GM19328 (cell line): ENCODE data around the gene TRAPPC10.
"Not testable (repeated sequence)": the region's sequence is repeated elsewhere in the genome, so short reads cannot be mapped to it uniquely, and the experiment has no call there.

ENCODE experiments used
- ATAC-seq: cut with Tn5 transposase; IDR thresholded peaks from one replicate; pipeline ENCODE4 v1.9.1; 2021; ENCODE audit warnings: mild to moderate bottlenecking, moderate library complexity; ENCODE audit not compliant: unreplicated experiment

TRAPPC10 gene

DNA sequence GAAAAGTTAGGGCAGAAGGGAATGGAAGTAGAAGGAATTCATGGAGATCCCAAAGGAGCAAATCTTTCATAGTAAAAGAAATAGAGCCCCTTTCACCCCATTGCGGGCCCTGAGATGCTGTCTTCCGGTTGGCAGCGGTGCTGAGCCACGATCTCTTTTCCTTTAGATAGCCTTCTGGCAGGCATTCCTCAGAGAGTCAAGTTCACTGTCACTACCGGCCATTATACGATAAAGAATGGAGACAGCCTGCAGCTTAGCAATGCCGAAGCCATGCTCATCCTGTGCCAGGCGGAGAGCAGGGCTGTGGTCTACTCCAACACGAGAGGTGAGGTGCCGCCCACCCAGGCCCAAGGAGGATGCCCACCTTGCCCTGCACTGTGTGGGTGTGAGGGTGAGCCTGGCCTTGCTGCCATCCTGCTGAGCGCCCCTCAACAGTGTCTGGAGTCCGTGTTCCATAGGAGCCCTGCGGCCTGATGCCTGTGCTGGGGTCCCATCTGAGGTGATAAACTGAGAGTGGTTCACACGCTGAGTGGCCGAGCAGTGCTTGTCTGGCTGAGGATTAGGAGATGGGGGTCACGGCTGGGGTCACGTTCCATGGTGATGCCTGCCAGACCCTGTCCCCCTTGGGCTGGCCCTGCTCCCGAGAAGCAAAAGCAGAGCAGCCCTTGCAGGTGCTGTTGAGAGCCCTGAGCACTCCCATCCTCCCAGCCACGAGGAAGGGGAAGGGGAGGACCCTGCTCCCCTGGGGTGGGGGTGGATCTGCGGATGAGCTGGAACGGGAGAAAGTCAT is 74.7 kb downstream of the TRAPPC10 start:
- ATAC-seq: no peak

- no peak for ATAC-seq
Observed at GRCh38 chr21:44087426-44088400, 75.6 kb downstream of the TRAPPC10 start.

- no peak for ATAC-seq
Observed at GRCh38 chr21:44088401-44088780, 76.3 kb downstream of the TRAPPC10 start.

GRCh38 chr21:44089001-44089911 is 77.1 kb downstream of the TRAPPC10 start:
- no peak for ATAC-seq

GRCh38 chr21:44090325-44090724 is 78.2 kb downstream of the TRAPPC10 start:
- no peak for ATAC-seq

DNA sequence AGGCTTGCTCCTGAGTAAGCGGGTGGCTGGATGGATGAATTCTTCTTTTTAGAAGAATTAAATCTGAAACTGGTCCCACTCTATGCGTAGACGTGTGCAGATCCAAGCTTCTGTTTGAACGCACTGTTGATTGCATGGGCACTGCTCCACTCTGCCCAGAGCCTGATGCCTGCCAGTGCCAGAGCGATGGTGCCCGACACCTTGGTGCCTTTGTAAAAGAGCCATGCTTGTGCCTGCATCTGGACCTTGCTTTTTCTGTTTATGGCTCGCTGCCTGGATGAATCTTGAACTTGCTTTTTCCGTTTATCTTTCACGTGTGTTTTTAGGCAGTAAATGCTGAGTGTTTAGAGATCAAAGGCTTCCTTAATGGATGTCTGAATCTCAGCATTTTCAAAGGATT is 80.1 kb downstream of the TRAPPC10 start:
- ATAC-seq: no peak

DNA sequence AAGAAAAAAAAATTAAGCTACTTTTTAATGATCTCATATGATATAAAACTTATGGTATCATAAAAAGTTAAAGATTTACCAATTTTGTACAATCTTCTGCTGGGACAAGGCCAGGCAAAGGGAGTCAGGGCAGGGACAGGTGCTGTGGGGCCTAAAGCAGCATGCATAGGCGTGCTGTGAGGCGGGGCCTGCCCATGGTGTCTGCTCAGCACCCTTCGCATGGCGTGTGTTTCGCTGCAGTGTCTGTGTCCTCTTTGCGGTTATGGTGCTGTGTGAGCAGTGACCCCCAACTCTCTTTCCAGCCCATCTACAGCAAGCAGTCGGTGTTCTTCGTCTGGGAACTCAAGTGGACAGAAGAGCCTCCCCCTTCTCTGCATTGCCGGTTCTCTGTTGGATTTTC is 81.7 kb downstream of the TRAPPC10 start:
- ATAC-seq: no peak

GRCh38 chr21:44094832-44095231 is 82.7 kb downstream of the TRAPPC10 start:
- ATAC-seq: no peak

- ATAC-seq: not testable (repeated sequence)
Observed at GRCh38 chr21:44098507-44098906, 86.4 kb downstream of the TRAPPC10 start.

GRCh38 chr21:44098964-44099363 is 86.9 kb downstream of the TRAPPC10 start:
- not testable (repeated sequence) for ATAC-seq

GRCh38 chr21:44107026-44107501 is 95.0 kb downstream of the TRAPPC10 start, which contains the start of gene PWP2:
TSS of gene PWP2 (plus strand) at chr21:44107399. CDS start at chr21:44107417, 18 bp downstream.
- ATAC-seq: peak; percentile 73

- not testable (repeated sequence) for ATAC-seq
Observed at GRCh38 chr21:44107589-44107988, 95.5 kb downstream of the TRAPPC10 start.

DNA sequence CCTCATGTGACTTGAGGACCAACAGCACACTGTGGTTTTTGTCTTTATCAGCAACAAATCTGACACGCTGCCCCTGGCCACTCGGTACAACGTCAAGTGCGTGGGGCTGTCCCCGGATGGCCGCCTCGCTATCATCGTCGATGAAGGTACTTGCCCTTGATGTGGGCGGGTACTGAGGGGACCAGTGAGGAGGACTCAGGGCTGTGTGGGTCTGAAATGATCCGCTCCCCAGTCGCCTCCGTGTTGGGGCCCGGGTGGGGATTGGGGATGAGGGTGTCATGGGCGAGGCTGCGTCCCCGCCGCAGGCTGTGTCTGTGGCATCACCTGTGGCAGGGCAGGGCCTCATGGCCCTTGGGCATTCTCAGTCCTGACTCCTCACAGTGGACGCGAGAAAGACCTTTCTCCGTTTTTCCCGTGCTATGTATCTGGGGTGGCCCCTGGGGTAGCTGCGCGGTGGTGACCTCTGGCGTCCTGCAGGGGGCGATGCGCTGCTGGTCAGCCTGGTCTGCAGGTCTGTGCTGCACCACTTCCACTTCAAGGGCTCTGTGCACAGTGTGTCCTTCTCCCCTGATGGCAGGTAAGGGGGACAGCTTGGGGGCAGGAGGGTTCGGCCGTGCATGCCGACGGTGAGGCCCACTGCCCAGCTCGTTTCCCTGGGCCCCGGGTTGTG is 101.7 kb downstream of the TRAPPC10 start:
- not testable (repeated sequence) for ATAC-seq

DNA sequence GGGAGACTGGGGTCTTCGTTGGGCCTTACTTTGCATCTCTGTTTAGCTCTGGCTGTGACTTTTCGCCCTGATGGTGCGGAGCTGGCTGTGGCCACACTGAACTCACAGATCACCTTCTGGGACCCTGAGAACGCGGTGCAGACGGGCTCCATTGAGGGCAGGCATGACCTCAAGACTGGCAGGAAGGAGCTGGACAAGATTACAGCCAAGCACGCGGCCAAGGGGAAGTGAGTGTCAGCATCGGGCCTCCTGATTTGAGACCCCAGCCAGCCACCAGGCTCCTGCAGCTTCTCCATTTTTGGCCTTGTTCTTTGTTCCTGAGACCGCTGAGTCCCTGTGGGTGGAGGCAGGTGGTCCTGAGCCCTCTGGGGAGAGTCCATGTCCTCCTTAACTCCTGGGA is 110.0 kb downstream of the TRAPPC10 start:
- ATAC-seq: not testable (repeated sequence)

- ATAC-seq: not testable (repeated sequence)
Observed at GRCh38 chr21:44127827-44128226, 115.7 kb downstream of the TRAPPC10 start.

DNA sequence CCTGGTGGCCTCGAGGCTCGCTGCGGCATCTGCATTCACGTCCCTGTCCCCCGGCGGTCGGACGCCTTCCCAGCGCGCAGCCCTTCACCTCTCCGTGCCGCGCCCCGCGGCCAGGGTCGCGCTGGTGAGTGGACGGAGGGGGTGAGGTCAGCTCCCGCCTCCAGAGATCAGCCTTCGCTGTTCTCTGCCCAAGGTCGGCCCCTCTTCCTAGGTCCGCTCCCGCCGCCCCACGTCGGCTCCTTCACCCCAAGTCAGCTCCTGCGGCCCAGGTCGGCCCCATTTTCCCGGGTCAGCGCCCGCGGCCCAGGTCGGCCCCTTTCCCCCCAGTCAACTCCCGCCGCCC is 121.6 kb downstream of the TRAPPC10 start:
- not testable (repeated sequence) for ATAC-seq

DNA sequence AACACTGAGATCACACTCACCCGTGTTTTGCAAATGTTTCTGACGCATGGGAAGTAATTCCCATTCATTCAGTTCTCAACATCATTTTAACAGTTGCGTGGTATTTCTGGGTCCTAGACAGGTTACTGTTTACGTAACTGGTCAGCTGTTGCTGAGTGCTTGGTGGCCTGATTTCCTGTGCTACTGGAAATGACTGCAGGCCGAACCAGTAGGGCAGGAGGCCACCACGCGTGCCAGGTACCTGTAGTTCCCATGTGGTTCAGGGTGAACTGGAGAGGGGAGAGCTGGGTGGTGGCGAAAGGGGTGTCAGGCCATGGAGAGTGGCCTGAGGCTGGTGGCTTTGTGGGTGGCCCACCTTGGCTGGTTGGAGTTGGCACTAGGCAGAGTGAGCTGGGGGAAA is 122.6 kb downstream of the TRAPPC10 start:
- ATAC-seq: not testable (repeated sequence)

- not testable (repeated sequence) for ATAC-seq
Observed at GRCh38 chr21:44138039-44138438, 125.9 kb downstream of the TRAPPC10 start.

- ATAC-seq: not testable (repeated sequence)
Observed at GRCh38 chr21:44139787-44140551, 127.9 kb downstream of the TRAPPC10 start.
